Muscle layer of duodenum (tissue), 2 donors: ENCODE data around the gene VPS25.
"Not testable (repeated sequence)": the region's sequence is repeated elsewhere in the genome, so short reads cannot be mapped to it uniquely, and the experiment has no call there.

Experiments used
- H3K27ac ChIP-seq: one replicate; pipeline ENCODE4 v1.7.0; 2013; ENCODE audit warnings: mild to moderate bottlenecking, low read length
- H3K27me3 ChIP-seq: one replicate; pipeline ENCODE4 v1.7.0; 2013; ENCODE audit warnings: low read depth, mild to moderate bottlenecking, control low read depth, low read length
- H3K36me3 ChIP-seq, 2 donors: one replicate each; pipeline ENCODE4 v1.7.0; 2013; ENCODE audit warnings: low read length in 2 of 2, control low read depth in 1 of 2, mild to moderate bottlenecking in 1 of 2; ENCODE audit not compliant: insufficient read depth in 2 of 2, control insufficient read depth in 1 of 2
- H3K4me1 ChIP-seq, 2 donors: one replicate each; pipeline ENCODE4 v1.7.0; 2013; ENCODE audit warnings: low read length in 2 of 2, mild to moderate bottlenecking in 2 of 2, control low read depth in 1 of 2, moderate library complexity in 1 of 2; ENCODE audit not compliant: insufficient read depth in 2 of 2, control insufficient read depth in 1 of 2
- H3K4me3 ChIP-seq, 2 donors: one replicate each; pipeline ENCODE4 v1.7.0; 2013; ENCODE audit warnings: low read length in 2 of 2, low read depth in 1 of 2, mild to moderate bottlenecking in 1 of 2
- H3K9me3 ChIP-seq, 2 donors: one replicate each; pipeline ENCODE4 v1.7.0; 2013; ENCODE audit warnings: low read length in 2 of 2, control low read depth in 1 of 2, mild to moderate bottlenecking in 1 of 2; ENCODE audit not compliant: control insufficient read depth in 1 of 2
- donor health status: healthy.

The VPS25 gene

DNA sequence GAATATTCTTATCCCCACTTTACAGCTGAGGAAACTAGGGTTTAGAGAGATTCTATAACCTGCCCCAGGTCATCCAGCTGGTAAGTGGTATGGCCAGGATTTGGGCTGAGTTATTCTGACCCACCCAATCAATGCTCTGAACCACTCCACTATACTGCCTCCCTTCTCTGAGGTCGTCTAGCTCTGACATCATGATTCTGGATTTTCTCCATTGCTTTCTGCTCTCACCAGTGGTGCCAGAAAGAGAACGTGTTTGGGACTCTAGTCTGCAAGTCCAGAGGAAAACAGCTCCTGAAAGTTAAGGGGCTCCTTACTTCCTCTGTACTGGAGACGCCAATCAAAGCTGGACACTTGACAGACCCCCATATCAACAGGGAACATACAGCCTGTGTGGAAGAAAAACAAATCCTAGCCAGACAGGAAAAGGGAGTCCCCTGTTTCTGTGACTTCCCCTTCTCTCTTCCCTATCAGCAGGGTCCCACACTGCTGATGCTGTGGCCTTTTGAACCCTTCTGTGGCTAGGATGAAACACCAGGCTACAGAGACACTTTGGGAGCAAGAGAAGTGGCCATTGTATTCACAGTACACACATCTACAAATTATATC, 22.4 kb upstream of the VPS25 start:
- H3K27ac ChIP-seq = no peak overlapping the region
- no peaks in the 10 kb centered on the region for H3K27me3 ChIP-seq
- H3K9me3 ChIP-seq = no peaks in the 10 kb centered on the region
- H3K4me3 ChIP-seq = no peak overlapping the region
- peaks cover 5 to 11% of the 10 kb centered on the region in 2 donors for H3K4me1 ChIP-seq
- no peaks in the 10 kb centered on the region for H3K36me3 ChIP-seq

DNA sequence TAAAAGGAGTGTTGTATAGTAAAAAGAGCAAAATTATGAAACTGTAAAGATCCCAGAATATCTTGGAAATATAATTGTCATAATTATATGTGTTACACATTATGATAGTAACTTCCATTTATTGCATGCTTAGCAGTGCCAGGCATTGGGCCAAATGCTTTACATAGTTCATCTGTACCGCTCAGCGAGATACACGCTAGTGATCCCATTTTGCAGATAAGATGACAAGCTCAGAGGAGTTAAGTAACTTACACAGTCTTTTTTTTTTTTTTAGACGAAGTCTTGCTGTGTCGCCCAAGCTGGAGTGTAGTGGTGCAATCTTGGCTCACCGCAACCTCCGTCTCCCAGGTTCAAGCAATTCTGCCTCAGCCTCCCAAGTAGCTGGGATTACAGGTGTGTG, 21.6 kb upstream of the VPS25 start:
- Histone ChIP-seq H3K4me1 (peaks cover 5 to 11% of the 10 kb centered on the region in 2 donors), H3K4me3 (no peak overlapping the region), H3K9me3 (no peaks in the 10 kb centered on the region), H3K27ac (no peak overlapping the region), H3K36me3 (no peaks in the 10 kb centered on the region), H3K27me3 (no peaks in the 10 kb centered on the region)

DNA sequence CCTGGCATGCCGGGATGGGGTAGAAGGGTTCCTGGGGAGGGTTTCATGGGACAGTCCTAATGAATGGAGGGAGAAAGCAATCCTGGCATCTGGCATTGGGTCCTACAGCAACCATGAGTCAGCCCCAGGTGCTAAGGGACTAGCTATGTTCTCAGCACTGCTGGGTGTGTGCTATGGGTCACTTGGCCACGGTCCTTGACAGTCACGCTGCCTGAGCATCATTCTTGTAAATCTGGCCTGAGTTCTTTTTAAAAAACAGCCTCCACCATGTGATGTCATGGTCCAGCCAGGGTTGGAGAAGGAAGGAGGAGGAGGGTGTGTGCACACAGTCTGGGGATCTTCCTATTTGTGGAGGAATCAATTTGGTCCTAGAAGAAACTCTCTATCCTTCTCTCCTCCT, 18.5 kb upstream of the VPS25 start:
- H3K9me3 ChIP-seq = no peaks in the 10 kb centered on the region
- H3K4me3 ChIP-seq = no peak overlapping the region
- no peak overlapping the region for H3K27ac ChIP-seq
- H3K27me3 ChIP-seq = no peaks in the 10 kb centered on the region
- H3K4me1 ChIP-seq = peaks cover 0 to 11% of the 10 kb centered on the region in 2 donors
- H3K36me3 ChIP-seq = no peaks in the 10 kb centered on the region

DNA sequence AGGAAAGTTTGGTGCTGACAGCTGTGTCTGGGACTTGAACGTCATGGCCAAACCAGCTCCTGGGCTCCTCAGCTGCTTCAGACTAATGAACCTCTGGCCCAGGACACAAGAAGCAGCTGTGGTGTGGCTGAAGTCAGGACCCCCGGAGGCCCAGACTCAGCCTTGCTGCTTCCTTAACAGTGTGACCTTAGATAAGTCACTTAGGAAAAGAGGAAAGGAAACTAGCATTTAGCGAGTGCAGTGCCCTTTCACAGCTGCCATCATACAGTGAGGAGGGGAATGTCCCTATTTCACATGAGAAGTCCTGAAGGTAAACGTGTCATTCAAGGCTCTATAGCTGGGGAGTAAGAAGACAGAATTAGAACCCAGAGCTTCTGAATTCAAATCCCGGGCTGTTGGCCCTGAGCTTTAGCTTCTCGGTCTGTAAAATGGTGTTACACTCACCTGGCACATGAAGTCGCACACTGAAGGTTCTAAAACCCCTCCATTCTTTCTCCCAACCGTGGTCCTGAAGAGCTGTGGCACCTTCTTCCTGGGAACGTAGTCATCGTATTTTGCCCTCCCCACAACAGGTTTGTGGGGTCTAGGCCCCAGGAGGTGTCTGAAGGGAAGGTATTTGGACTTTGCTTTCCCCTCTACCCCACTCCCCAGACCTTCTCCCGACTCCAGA, 13.1 kb upstream of the VPS25 start:
- Histone ChIP-seq H3K4me1 (peaks cover 0 to 10% of the 10 kb centered on the region in 2 donors), H3K27me3 (peaks cover 12% of the 10 kb centered on the region), H3K4me3 (peak overlapping the region; percentile 40 to 55), H3K27ac (no peak overlapping the region), H3K36me3 (no peaks in the 10 kb centered on the region), H3K9me3 (no peaks in the 10 kb centered on the region)

DNA sequence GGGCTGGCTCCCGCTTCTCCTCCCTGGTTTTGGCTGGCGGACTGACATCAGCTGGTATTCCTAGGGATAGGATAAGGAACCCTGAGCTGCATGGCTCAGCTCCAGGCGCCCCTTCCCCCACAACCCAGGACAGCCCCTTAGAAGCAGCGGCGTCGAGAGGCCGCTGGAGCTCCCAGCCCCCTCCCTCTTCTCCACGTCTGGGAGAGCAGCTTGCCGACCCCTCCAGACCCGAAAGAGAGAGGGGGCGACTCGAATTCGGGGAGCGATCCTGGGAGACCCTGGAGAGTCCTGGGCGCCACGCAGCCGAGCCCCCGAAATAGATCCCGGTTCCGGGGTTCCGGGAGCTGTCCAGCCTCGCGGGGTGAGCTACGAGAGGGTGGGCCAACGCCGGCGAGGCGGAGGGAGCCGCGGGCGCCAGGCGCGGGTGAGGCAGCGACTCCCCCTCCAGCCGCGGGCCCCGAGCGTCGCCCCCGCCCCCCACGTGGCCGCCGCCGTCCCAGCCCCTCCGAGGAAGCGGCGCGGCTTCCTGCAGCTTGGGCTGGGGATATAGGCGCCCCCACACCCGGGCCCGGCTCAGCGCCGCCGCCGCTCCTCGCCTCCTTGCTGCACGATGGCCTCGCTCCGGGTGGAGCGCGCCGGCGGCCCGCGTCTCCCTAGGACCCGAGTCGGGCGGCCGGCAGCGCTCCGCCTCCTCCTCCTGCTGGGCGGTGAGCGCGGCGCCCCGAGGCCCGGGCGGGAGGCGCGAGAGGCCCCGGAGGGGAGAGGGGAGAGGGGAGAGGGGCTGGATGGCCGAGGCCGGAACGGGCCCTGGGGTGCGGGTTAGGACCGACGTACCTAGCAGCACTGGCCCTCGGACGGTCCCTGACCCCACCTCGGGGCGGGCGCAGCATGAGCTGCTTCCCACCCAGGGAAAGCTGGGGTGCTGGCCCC, 12.3 kb upstream of the VPS25 start, which contains the start of gene RAMP2:
Gene RAMP2, plus strand, starts transcription at position 576 of the 930 bp plus-strand sequence. Its CDS starts 35 bp downstream, at position 611.
- Histone ChIP-seq H3K36me3 (no peaks in the 10 kb centered on the region), H3K4me1 (peaks cover 0 to 10% of the 10 kb centered on the region in 2 donors), H3K4me3 (peak within 1 kb of the TSS; percentile 40 to 55), H3K27ac (no peak within 1 kb of the TSS), H3K9me3 (no peaks in the 10 kb centered on the region), H3K27me3 (peaks cover 12% of the 10 kb centered on the region)

DNA sequence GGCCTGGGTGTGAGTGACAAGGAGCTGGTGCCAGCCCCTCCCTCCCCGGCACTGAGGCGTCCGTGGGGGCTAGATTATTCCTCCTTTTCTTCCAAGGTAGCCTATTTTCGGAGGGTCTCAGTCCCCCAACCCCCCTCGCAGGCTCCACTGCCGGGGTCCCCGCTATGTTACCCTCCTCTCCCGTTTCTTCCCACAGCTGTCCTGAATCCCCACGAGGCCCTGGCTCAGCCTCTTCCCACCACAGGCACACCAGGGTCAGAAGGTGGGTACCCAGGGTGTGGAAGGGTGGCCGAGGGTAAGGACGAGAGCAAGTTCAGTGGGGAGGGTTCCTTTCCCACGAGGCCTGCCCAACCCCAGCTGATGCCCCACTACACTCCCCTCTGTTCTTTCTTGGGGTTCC, 11.6 kb upstream of the VPS25 start:
- no peaks in the 10 kb centered on the region for H3K9me3 ChIP-seq
- H3K4me3 ChIP-seq = peak overlapping the region; percentile 37 to 55
- peaks cover 12% of the 10 kb centered on the region for H3K27me3 ChIP-seq
- peaks cover 0 to 10% of the 10 kb centered on the region in 2 donors for H3K4me1 ChIP-seq
- H3K27ac ChIP-seq = no peak overlapping the region
- H3K36me3 ChIP-seq = no peaks in the 10 kb centered on the region

DNA sequence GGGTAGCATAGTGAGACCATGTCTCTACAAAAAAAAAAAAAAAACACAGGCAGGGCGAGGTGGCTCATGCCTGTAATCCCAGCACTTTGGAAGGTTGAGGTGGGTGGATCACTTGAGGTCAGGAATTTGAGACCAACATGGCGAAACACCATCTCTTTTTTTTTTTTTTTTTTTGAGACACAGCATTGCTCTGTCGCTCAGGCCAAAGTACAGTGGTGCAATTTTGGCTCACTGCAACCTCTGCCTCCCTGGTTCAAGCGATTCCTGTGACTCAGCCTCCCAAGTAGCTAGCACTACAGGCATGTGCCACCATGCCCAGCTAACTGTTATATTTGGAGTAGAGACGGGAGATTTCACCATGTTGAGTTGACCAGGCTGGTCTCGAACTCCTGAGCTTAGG, 7.1 kb upstream of the VPS25 start:
- no peak overlapping the region for H3K27ac ChIP-seq
- H3K4me3 ChIP-seq = no peak overlapping the region
- peaks cover 0 to 4% of the 10 kb centered on the region in 2 donors for H3K4me1 ChIP-seq
- peaks cover 5% of the 10 kb centered on the region for H3K27me3 ChIP-seq
- no peaks in the 10 kb centered on the region for H3K9me3 ChIP-seq
- no peaks in the 10 kb centered on the region for H3K36me3 ChIP-seq

DNA sequence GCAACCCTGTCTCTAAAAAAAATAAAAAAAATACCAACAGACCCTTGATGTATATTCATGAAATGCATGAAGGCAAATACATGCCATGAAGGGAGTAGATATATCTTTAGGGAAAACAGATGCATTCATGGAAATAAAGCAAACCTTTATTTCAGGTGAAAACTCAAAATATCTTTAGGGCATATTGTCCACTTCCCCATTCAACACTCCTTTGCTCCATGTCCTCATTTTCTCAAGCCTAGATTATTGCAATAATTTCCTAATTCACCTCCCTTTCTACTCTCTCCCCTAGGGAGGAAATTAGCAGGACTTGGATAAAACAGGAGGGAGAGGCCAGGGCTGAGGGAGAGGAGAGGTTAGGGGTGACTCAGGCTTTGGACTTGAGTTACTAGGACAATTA, 5.7 kb upstream of the VPS25 start:
- Histone ChIP-seq H3K36me3 (no peaks in the 10 kb centered on the region), H3K4me3 (no peak overlapping the region), H3K9me3 (no peaks in the 10 kb centered on the region), H3K27ac (no peak overlapping the region), H3K4me1 (no peaks in the 10 kb centered on the region), H3K27me3 (no peaks in the 10 kb centered on the region)

DNA sequence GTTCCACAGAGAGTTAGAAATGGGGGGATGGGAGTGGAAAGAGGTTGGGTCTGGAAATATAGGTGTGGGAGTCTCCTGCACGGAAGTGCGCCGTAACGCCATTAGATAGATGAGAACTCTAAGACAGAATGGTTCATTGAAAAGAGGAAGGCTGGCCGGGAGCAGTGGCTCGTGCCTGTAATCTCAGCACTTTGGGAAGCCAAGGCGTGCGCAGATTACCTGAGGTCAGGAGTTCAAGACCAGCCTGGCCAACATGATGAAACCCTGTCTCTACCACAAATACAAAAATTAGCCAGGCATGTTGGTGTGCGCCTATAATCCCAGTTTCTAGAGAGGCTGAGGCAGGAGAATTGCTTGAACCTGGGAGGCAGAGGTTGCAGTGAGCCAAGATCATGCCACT, 5.2 kb upstream of the VPS25 start:
- H3K4me1 ChIP-seq, H3K36me3 ChIP-seq, H3K27ac ChIP-seq, H3K9me3 ChIP-seq, H3K27me3 ChIP-seq, H3K4me3 ChIP-seq: not testable (repeated sequence)

DNA sequence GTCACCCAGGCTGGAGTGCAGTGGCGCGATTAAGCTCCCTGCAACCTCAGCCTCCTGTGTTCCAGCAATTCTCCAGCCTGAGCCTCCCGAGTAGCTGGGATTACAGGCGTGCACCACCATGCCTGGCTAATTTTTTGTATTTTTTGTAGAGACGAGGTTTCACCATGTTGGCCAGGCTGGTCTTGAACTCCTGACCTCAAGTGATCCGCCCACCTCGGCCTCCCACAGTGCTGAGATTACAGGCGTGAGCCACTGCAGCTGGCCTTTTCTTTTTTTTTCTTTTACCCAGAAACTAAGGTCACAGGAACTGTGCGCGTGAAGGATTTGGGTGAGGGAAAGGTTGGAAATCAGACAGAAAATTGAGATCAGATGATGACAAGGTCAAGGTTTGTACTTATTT, 3.3 kb upstream of the VPS25 start:
- H3K9me3 ChIP-seq, H3K27ac ChIP-seq, H3K36me3 ChIP-seq, H3K27me3 ChIP-seq, H3K4me3 ChIP-seq: not testable (repeated sequence)
- H3K4me1 ChIP-seq = peaks cover 4 to 10% of the 10 kb centered on the region in 2 donors

DNA sequence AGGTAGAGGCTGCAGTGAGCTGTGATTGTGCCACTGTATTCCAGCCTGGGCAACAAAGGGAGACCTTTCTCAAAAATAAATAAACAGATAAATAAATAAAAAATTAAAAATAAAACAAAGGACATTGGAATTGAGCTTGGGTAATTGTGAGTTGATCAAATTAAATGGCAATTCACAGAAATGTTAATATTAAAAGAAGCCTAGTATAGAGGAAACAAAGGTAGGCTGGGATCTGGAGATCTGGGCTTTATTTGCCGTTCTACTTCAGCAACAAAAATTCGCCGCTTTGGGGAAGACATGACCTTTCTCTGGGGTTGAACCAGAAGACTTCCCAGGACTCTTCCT, 332 bp upstream of the VPS25 start:
- H3K9me3 ChIP-seq = no peaks in the 10 kb centered on the region
- no peaks in the 10 kb centered on the region for H3K27me3 ChIP-seq
- peak overlapping the region; percentile 87 for H3K27ac ChIP-seq
- peak overlapping the region; percentile 97 to 98 for H3K4me3 ChIP-seq
- H3K36me3 ChIP-seq = peaks cover 15 to 23% of the 10 kb centered on the region in 2 donors
- H3K4me1 ChIP-seq = peaks cover 4 to 10% of the 10 kb centered on the region in 2 donors
